OCI-LY1 (cell line): ENCODE measurements around the gene C17orf100.
"Not testable (repeated sequence)": the region's sequence is repeated elsewhere in the genome, so short reads cannot be mapped to it uniquely, and the experiment has no call there.

Experiments
- H2AFZ ChIP-seq: fragments of 200-600 bp; sonication (generic), shearing (Covaris generic); 2 replicates; pipeline ENCODE4 v1.6.0; 2014; ENCODE audit warnings: antibody characterized with exemption, mild to moderate bottlenecking, low read length
- H3F3A ChIP-seq: fragments of 200-600 bp; sonication (generic), shearing (Covaris generic); 2 replicates; pipeline ENCODE4 v1.6.0; 2014; ENCODE audit warnings: mild to moderate bottlenecking, antibody characterized with exemption, low read length, moderate library complexity; ENCODE audit not compliant: insufficient read depth
- H3K27ac ChIP-seq: fragments of 200-600 bp; sonication (generic); 2 replicates; pipeline ENCODE4 v1.5.1; 2014; ENCODE audit warnings: low read length, mixed run types, mild to moderate bottlenecking, low read depth; ENCODE audit not compliant: poor library complexity, severe bottlenecking
- H3K27me3 ChIP-seq: fragments of 200-600 bp; sonication (generic); 2 replicates; pipeline ENCODE4 v1.6.0; 2014; ENCODE audit warnings: antibody characterized with exemption, mild to moderate bottlenecking, low read length, moderate library complexity; ENCODE audit not compliant: insufficient read depth
- H3K36me3 ChIP-seq: fragments of 200-600 bp; sonication (generic); 2 replicates; pipeline ENCODE4 v1.6.1; 2014; ENCODE audit warnings: mild to moderate bottlenecking, antibody characterized with exemption, low read length, moderate library complexity, mixed read lengths; ENCODE audit not compliant: insufficient read depth
- H3K4me1 ChIP-seq: fragments of 200-600 bp; sonication (generic); 2 replicates; pipeline ENCODE4 v1.5.1; 2014; ENCODE audit warnings: mild to moderate bottlenecking, low read length, moderate library complexity; ENCODE audit not compliant: insufficient read depth, severe bottlenecking
- H3K4me2 ChIP-seq: fragments of 200-600 bp; sonication (generic), shearing (Covaris generic); 2 replicates; pipeline ENCODE4 v1.6.1; 2014; ENCODE audit warnings: low read length
- H3K4me3 ChIP-seq: fragments of 200-600 bp; sonication (generic); 2 replicates; pipeline ENCODE4 v1.5.1; 2014; ENCODE audit warnings: low read length, low read depth, mild to moderate bottlenecking, mixed read lengths; ENCODE audit not compliant: poor library complexity, severe bottlenecking
- H3K79me2 ChIP-seq: fragments of 200-600 bp; shearing (Covaris generic); 2 replicates; pipeline ENCODE4 v1.6.1; 2016; ENCODE audit warnings: mixed run types, low read length, mixed read lengths; ENCODE audit not compliant: insufficient read depth
- H3K9ac ChIP-seq: fragments of 200-600 bp; sonication (generic), shearing (Covaris generic); 2 replicates; pipeline ENCODE4 v1.6.1; 2014; ENCODE audit warnings: mild to moderate bottlenecking, low read length, mixed read lengths
- H3K9me2 ChIP-seq: fragments of 200-600 bp; sonication (generic), shearing (Covaris generic); 2 replicates; pipeline ENCODE4 v1.6.1; 2014; ENCODE audit warnings: low read depth, mild to moderate bottlenecking, low read length, mixed read lengths
- H3K9me3 ChIP-seq: fragments of 200-600 bp; shearing (Covaris generic); 2 replicates; pipeline ENCODE4 v1.6.1; 2014; ENCODE audit warnings: low read length, mixed read lengths
- H4K20me1 ChIP-seq: fragments of 200-600 bp; sonication (generic), shearing (Covaris generic); 2 replicates; pipeline ENCODE4 v1.6.0; 2016; ENCODE audit warnings: mild to moderate bottlenecking, low read length; ENCODE audit not compliant: insufficient read depth
- EZH2 ChIP-seq: fragments of 200-600 bp; sonication (generic), shearing (Covaris generic); IDR thresholded peaks from 2 replicates; pipeline ENCODE4 v1.8.0; 2017; ENCODE audit warnings: borderline replicate concordance, mixed run types, mild to moderate bottlenecking, antibody characterized with exemption, low read length, moderate library complexity, mixed read lengths
- TF ChIP-seq, protein P1 (sequence below): fragments of 200-600 bp; sonication (generic), shearing (Covaris generic); IDR thresholded peaks from 2 replicates; pipeline ENCODE4 v1.5.1; 2017; ENCODE audit warnings: mild to moderate bottlenecking, antibody characterized with exemption, low read length, moderate library complexity, mixed read lengths

Gene C17orf100

DNA sequence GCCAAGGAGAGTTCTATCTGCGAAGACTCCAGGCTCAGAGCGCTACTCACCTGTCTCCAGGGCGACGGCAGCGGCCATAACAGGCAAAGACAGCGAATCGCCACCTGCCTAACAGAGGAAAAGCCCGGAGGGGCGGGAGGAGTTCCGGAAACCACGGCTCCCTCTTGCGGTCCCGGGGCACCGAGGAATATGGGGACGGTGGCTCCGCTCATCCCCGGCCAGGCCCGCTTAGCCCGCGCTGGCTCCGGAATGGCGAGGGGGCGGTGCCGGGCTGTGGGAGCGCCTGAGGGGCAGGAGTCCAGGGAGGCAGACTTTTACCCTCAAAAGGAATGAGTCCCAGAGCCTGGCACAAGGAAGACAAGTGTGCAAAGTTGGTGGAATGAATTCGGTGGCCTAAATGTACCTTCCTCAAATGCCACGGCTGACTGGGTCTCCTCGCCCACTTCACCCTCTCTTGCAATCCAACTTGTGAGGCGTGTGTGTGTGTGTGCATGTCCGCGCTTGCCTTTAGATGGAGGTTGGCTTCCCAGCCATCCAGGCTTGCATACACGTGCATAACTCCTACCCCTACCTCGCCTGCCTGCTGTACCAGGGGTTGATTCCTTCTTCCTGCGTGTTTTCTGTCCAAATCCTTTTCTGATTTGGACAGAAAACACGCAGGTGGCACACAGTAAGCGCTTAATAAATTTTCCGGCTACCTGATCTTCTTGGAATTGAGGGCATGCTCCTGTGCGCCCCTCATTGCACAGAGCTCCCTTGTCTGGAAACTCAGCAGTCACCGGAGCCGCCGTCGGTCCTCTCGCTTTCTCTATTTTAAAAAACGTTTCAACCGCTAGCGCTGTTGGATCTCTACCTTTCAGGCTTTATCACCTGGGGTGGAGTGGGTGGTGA lies 3.5 kb downstream of the C17orf100 start:
- Histone ChIP-seq H3K9ac (no peak overlapping the region; the same call in 1 of the 2 replicates), H3K9me2 (no peaks in the 10 kb centered on the region), H3K4me3 (peak overlapping the region; percentile 31), H3K9me3 (no peaks in the 10 kb centered on the region), H2AFZ (no peak overlapping the region), H3F3A (peaks cover 11% of the 10 kb centered on the region; the same call in 1 of the 2 replicates), H3K27me3 (no peaks in the 10 kb centered on the region), H3K4me1 (peaks cover 57% of the 10 kb centered on the region), H3K79me2 (peaks cover 6% of the 10 kb centered on the region), H3K27ac (no peak overlapping the region), H3K4me2 (peak overlapping the region; percentile 35; the same call in 1 of the 2 replicates), H4K20me1 (no peaks in the 10 kb centered on the region), H3K36me3 (no peaks in the 10 kb centered on the region; the same call in 1 of the 2 replicates)
- TF ChIP-seq EZH2, result no peak
- TF ChIP-seq, protein P1, sequence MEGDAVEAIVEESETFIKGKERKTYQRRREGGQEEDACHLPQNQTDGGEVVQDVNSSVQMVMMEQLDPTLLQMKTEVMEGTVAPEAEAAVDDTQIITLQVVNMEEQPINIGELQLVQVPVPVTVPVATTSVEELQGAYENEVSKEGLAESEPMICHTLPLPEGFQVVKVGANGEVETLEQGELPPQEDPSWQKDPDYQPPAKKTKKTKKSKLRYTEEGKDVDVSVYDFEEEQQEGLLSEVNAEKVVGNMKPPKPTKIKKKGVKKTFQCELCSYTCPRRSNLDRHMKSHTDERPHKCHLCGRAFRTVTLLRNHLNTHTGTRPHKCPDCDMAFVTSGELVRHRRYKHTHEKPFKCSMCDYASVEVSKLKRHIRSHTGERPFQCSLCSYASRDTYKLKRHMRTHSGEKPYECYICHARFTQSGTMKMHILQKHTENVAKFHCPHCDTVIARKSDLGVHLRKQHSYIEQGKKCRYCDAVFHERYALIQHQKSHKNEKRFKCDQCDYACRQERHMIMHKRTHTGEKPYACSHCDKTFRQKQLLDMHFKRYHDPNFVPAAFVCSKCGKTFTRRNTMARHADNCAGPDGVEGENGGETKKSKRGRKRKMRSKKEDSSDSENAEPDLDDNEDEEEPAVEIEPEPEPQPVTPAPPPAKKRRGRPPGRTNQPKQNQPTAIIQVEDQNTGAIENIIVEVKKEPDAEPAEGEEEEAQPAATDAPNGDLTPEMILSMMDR, result no peak

DNA sequence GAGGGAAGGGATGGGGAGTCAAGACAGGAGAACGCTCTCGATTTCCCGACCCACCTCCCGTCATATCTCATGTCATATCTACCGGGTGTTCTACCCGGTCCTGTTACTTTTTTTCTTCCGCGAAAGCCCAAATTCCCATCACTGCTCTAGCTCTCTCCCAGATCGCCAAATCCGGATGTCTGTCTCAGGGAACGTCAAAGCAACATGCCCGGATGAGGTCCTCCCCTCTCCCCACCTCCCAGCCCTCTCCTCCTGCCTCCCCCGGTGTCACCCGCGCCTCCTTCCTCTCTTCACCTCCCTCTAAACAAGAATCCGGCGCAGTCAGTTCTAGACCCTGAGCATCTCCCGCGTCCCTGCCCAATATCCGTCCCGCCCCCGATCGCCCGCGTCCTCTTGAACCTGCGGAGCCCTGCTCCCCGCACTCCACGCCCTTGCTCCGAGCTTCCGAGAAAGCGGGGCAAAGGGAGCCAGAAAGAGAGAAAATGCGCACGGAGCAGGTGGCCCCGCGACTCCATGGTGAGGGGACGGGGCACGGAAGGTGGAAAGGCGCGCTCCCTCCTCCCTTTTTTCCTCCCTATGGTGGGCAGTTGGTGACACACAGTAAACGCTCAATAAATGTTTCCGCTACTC lies 4.3 kb downstream of the C17orf100 start:
- not testable (repeated sequence) for H3K27me3 ChIP-seq, H3K9ac ChIP-seq, H3K9me2 ChIP-seq, H2AFZ ChIP-seq, H3K27ac ChIP-seq, H3K9me3 ChIP-seq, H3K4me3 ChIP-seq, H3K36me3 ChIP-seq, H3K79me2 ChIP-seq, H4K20me1 ChIP-seq
- peaks cover 59% of the 10 kb centered on the region for H3K4me1 ChIP-seq
- peaks cover 11% of the 10 kb centered on the region; the same call in 1 of the 2 replicates for H3F3A ChIP-seq
- H3K4me2 ChIP-seq, result peak overlapping the region; percentile 35; the same call in 1 of the 2 replicates

DNA sequence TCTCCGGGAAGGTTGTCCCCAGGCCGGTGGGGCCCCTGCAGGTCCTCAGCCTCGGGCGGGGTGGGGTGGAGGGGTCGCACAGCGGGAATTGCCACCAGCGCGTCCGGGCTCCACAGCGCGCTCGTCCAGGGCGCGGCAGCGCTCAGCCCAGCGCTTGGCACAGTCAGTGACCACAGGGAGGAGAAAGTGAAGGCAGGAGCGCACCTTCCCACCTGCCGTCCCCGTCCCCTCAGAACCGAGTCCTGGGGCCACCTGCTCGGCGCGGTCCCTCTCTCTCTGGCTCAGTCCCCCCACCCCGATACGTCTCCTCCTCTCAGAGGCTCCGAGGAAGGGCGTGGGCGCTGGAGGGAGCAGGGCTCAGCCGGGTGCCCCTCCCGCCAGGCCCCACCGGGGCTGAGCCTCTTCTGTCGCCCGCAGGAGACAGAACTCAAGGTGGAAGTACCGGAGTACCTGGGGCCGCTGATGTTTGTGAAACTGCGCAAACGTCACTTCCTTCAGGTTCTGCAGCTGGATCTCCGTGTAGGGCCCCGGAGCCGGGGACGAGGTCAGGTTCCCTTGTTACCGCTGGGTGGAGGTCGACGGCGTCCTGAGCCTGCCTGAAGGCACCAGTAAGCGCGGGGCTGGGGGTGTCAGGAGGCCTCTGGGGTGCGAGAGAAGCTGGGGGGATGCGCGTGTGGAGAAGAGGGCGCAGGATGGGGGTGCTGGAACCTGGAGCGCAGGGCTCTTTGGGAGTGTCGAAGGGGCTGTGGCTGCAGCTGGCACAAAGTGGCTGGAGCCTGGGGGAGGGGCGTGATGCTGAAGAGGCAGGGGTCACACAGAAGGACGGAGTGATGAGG lies 5.5 kb downstream of the C17orf100 start:
- not testable (repeated sequence) for H3K36me3 ChIP-seq, H3K27ac ChIP-seq, H4K20me1 ChIP-seq, H3K9me2 ChIP-seq, H2AFZ ChIP-seq, H3K27me3 ChIP-seq, H3F3A ChIP-seq, H3K79me2 ChIP-seq, H3K9me3 ChIP-seq
- Histone ChIP-seq H3K9ac (peak overlapping the region; percentile 75), H3K4me1 (peaks cover 62% of the 10 kb centered on the region), H3K4me3 (peak overlapping the region; percentile 70), H3K4me2 (peak overlapping the region; percentile 66)
- TF ChIP-seq, protein P1, result peak; percentile 8; the same call in 1 of the 2 replicates
